DMS153 (cell line): ENCODE measurements around the gene HINT1.

ENCODE experiments used
- DNase-seq: peaks from one replicate; lab custom pipeline; 2025; lab: John Stamatoyannopoulos, UW

The HINT1 gene

GRCh38 chr5:131109540-131110255 lies 55.4 kb downstream of the HINT1 start:
- DNase-seq: no peak
